ENCODE data around the gene ELF2.

Gene ELF2

GRCh38 chr4:139188648-139189416, 11.8 kb upstream of the ELF2 start:
- no peak overlapping the region for H3K4me3 ChIP-seq (ENCODE audit: low read length)
- DNase-seq (ENCODE audit: low read depth): no peak
- TF ChIP-seq CTCF (conservative IDR thresholded peaks at IDR 0.05; ENCODE audit: low read depth, low read length): no peak

GRCh38 chr4:139184129-139184528, 7.1 kb upstream of the ELF2 start:
- H3K4me3 ChIP-seq (ENCODE audit: low read length): no peak overlapping the region
- TF ChIP-seq CTCF (conservative IDR thresholded peaks at IDR 0.05; ENCODE audit: low read depth, low read length): peak; percentile 19
- no peak for DNase-seq (ENCODE audit: low read depth)

- DNase-seq (ENCODE audit: low read depth): peak; percentile 82
- H3K4me3 ChIP-seq (ENCODE audit: low read length): peak overlapping the region; percentile 78
- TF ChIP-seq CTCF (conservative IDR thresholded peaks at IDR 0.05; ENCODE audit: low read depth, low read length): no peak
Measured at GRCh38 chr4:139177869-139178619, 1.0 kb upstream of the ELF2 start.

- no peak for TF ChIP-seq CTCF (conservative IDR thresholded peaks at IDR 0.05; ENCODE audit: low read depth, low read length)
- peak overlapping the region; percentile 90 for H3K4me3 ChIP-seq (ENCODE audit: low read length)
- no peak for DNase-seq (ENCODE audit: low read depth)
Measured at GRCh38 chr4:139176302-139177048, 543 bp downstream of the ELF2 start.

- peak overlapping the region; percentile 90 for H3K4me3 ChIP-seq (ENCODE audit: low read length)
- TF ChIP-seq CTCF (conservative IDR thresholded peaks at IDR 0.05; ENCODE audit: low read depth, low read length): no peak
- no peak for DNase-seq (ENCODE audit: low read depth)
Measured at GRCh38 chr4:139175646-139176301, 1.2 kb downstream of the ELF2 start.

GRCh38 chr4:139171876-139172691, 4.9 kb downstream of the ELF2 start:
- DNase-seq (ENCODE audit: low read depth): no peak
- H3K4me3 ChIP-seq (ENCODE audit: low read length): no peak overlapping the region
- no peak for TF ChIP-seq CTCF (conservative IDR thresholded peaks at IDR 0.05; ENCODE audit: low read depth, low read length)

Measured in retinal pigment epithelial cell (primary cell).